A549 (cell line): ENCODE measurements around the gene CEMP1.
"Not testable (repeated sequence)": the region's sequence is repeated elsewhere in the genome, so short reads cannot be mapped to it uniquely, and the experiment has no call there.

Source experiments
- CEBPB ChIP-seq, 2 experiments: fragments of >200 bp in 1 of 2; sonication (Bioruptor Twin) in 1 of 2; formaldehyde crosslinking in 1 of 2; IDR thresholded peaks; 2 replicates each; pipeline ENCODE4 v1.6.1; 2012 to 2016
- CHD4 ChIP-seq: fragments of 200-600 bp; sonication (generic); IDR thresholded peaks from 2 replicates; pipeline ENCODE4 v1.6.1; 2016; ENCODE audit warnings: antibody characterized with exemption, mild to moderate bottlenecking, borderline replicate concordance
- CTCF ChIP-seq: fragments of >200 bp; sonication (Bioruptor Twin); formaldehyde crosslinking; IDR thresholded peaks from 3 replicates; pipeline ENCODE4 v1.5.1; 2016
- SMC3 ChIP-seq: fragments of >200 bp; sonication (Bioruptor Twin); formaldehyde crosslinking; IDR thresholded peaks from 3 replicates; pipeline ENCODE4 v1.6.1; 2018; ENCODE audit warnings: inconsistent platforms

DNA sequence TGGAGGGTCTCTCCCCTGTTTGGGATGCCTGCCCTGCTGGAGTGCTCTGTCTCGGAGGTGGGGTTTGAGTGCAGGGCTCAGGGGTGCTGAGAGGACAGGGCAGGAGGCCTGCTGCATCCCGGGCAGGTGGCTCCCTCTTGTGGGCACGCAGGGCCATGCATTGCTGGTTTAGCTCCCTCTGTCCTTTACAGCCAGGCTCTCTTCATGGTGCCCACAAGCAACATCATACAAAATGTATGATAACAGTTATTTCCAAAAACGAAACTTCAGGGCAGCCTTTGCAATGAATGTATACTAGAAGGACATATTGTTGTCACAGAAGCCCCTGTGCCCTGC, 29.6 kb upstream of the CEMP1 start:
- peak; percentile 18; the same call in 1 of the 3 replicates for TF ChIP-seq CTCF
- TF ChIP-seq CEBPB (IDR thresholded peaks at IDR 0.05); CHD4; SMC3: not testable (repeated sequence)
